HL-60 (cell line): ENCODE measurements around the gene TDRD10.

ENCODE experiments used
- DNase-seq, 2 experiments: peaks; one replicate each; pipeline ENCODE4 v3.0.0-alpha.2; 2010 to 2020; ENCODE audit warnings: low read depth in 1 of 2, low spot score in 1 of 2
- H3K27ac ChIP-seq: fragments of 250-450 bp; sonication (Bioruptor Pico); replicated peaks from 2 replicates; pipeline ENCODE4 v1.5.1; 2020; ENCODE audit warnings: mild to moderate bottlenecking, moderate library complexity
- H3K27me3 ChIP-seq: fragments of 250-450 bp; sonication (Bioruptor Pico); 2 replicates; pipeline ENCODE4 v1.5.1; 2021; ENCODE audit warnings: mild to moderate bottlenecking, moderate library complexity; ENCODE audit not compliant: insufficient read depth, poor library complexity, severe bottlenecking
- H3K4me3 ChIP-seq: replicated peaks from 2 replicates; pipeline ENCODE4 v1.5.1; 2011; ENCODE audit warnings: mild to moderate bottlenecking, control low read depth, low read length; ENCODE audit not compliant: insufficient read depth
- GABPA ChIP-seq: IDR thresholded peaks from 2 replicates; pipeline ENCODE4 v1.6.1; 2012; ENCODE audit warnings: low read depth
- POLR2AphosphoS5 ChIP-seq: IDR thresholded peaks from 2 replicates; pipeline ENCODE4 v1.6.1; 2012; ENCODE audit warnings: low read depth
- SPI1 ChIP-seq: IDR thresholded peaks from 2 replicates; pipeline ENCODE4 v1.6.1; 2012; ENCODE audit warnings: low read depth, mild to moderate bottlenecking, borderline replicate concordance
- TF ChIP-seq, protein P1 (sequence below): IDR thresholded peaks from one replicate; pipeline ENCODE4 v1.5.1; 2011; ENCODE audit warnings: low read length, control low read depth, inconsistent platforms; ENCODE audit not compliant: insufficient read depth
- TF ChIP-seq, protein P2 (sequence below): IDR thresholded peaks from 2 replicates; pipeline ENCODE4 v1.6.1; 2012; ENCODE audit warnings: low read depth; ENCODE audit not compliant: insufficient replicate concordance

The TDRD10 gene

DNA sequence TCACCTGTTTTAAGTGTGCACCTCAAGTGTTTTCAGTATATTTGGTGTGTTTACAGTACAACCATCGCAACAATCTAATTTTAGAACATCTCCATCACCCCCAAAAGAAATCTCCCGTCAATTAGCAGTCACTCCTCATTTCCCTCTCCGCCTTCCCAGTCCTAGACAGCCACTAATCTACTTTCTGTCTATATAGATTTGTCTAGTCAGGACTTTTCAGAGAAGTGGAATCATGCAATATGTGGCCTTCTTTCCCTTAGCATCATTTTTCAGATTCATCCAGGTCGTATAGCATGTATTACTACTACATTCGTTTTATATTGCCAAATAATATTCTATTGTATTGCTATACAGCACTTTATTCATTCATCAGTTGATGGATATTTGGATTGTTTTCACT lies 1.9 kb downstream of the TDRD10 start:
- DNase-seq: no peak
- no peak overlapping the region for H3K4me3 ChIP-seq
- TF ChIP-seq, protein P1, sequence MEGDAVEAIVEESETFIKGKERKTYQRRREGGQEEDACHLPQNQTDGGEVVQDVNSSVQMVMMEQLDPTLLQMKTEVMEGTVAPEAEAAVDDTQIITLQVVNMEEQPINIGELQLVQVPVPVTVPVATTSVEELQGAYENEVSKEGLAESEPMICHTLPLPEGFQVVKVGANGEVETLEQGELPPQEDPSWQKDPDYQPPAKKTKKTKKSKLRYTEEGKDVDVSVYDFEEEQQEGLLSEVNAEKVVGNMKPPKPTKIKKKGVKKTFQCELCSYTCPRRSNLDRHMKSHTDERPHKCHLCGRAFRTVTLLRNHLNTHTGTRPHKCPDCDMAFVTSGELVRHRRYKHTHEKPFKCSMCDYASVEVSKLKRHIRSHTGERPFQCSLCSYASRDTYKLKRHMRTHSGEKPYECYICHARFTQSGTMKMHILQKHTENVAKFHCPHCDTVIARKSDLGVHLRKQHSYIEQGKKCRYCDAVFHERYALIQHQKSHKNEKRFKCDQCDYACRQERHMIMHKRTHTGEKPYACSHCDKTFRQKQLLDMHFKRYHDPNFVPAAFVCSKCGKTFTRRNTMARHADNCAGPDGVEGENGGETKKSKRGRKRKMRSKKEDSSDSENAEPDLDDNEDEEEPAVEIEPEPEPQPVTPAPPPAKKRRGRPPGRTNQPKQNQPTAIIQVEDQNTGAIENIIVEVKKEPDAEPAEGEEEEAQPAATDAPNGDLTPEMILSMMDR: no peak
- no peak for TF ChIP-seq SPI1
- H3K27me3 ChIP-seq: peaks cover 55% of the 10 kb centered on the region
- H3K27ac ChIP-seq: no peak overlapping the region

DNA sequence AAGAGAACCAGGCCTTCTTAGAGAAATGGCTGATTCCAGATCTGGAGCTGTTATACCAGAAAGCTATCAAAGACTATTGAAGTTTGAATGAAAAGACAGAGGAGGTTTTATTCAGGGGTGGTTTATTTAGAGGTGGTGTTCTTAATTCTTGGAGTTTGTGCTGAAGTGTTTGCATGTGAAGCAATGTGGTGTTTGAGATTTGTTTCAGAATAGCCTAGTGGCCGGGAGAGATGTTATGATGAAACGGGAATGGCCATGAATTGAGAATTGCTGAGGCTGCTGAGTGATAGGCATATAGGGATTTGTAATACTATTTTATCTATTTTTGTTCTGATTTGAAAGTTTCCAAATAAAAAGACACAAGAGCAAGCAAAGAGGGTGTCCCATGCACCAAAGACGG lies 10.7 kb downstream of the TDRD10 start:
- H3K27me3 ChIP-seq: peaks cover 6% of the 10 kb centered on the region
- no peak overlapping the region for H3K4me3 ChIP-seq
- TF ChIP-seq, protein P2, sequence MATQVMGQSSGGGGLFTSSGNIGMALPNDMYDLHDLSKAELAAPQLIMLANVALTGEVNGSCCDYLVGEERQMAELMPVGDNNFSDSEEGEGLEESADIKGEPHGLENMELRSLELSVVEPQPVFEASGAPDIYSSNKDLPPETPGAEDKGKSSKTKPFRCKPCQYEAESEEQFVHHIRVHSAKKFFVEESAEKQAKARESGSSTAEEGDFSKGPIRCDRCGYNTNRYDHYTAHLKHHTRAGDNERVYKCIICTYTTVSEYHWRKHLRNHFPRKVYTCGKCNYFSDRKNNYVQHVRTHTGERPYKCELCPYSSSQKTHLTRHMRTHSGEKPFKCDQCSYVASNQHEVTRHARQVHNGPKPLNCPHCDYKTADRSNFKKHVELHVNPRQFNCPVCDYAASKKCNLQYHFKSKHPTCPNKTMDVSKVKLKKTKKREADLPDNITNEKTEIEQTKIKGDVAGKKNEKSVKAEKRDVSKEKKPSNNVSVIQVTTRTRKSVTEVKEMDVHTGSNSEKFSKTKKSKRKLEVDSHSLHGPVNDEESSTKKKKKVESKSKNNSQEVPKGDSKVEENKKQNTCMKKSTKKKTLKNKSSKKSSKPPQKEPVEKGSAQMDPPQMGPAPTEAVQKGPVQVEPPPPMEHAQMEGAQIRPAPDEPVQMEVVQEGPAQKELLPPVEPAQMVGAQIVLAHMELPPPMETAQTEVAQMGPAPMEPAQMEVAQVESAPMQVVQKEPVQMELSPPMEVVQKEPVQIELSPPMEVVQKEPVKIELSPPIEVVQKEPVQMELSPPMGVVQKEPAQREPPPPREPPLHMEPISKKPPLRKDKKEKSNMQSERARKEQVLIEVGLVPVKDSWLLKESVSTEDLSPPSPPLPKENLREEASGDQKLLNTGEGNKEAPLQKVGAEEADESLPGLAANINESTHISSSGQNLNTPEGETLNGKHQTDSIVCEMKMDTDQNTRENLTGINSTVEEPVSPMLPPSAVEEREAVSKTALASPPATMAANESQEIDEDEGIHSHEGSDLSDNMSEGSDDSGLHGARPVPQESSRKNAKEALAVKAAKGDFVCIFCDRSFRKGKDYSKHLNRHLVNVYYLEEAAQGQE: no peak
- TF ChIP-seq SPI1 (no peak), POLR2AphosphoS5 (no peak), GABPA (no peak)
- TF ChIP-seq, protein P1: no peak
- DNase-seq: no peak
- no peak overlapping the region for H3K27ac ChIP-seq

DNA sequence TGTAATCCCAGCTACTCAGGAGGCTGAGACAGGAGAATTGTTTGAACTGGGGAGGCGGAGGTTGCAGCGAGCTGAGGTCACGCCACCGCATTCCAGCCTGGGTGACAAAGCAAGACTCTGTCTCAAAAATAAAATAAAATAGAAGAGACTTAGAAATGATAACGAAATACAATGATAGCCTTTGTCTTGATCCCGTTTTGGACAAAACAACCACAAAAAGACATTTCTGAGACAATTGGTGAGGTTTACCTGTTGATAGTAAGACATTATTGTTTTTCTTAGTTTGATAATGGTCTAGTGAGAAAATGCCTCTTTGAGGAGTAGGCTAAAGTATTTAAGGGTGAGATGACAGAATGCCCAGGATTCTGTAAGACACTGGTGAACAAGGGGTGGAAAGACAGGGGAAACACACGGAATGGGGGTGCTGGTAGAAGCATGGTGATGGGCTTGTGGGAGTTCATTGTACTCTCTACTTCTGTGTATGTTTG lies 12.1 kb downstream of the TDRD10 start:
- TF ChIP-seq, protein P2: no peak
- TF ChIP-seq SPI1 (no peak), POLR2AphosphoS5 (no peak), GABPA (no peak)
- TF ChIP-seq, protein P1: no peak
- Histone ChIP-seq H3K4me3 (no peak overlapping the region), H3K27me3 (peaks cover 5% of the 10 kb centered on the region), H3K27ac (no peak overlapping the region)
- no peak for DNase-seq

DNA sequence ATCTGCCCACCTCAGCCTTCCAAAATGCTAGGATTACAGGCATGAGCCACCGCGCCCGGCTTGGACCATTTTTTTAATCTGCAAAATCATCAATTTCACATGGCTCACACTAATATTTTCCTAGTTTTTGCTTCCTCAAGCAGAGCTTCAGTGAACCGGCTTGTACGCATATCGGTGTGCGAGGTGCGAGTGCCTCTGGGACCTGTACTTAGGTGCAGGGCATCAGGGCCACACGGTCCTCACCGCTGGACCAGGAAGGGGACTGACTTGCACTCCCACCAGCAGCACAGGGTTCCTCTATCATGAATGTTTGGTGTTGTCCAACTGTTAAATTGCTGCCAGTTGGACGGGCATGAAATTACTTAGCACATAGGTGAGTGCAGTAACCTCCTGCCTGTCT lies 15.6 kb downstream of the TDRD10 start:
- DNase-seq: no peak
- TF ChIP-seq GABPA: no peak
- peaks cover 2% of the 10 kb centered on the region for H3K27me3 ChIP-seq
- H3K4me3 ChIP-seq: no peak overlapping the region
- no peak overlapping the region for H3K27ac ChIP-seq
